LNCAP (cell line): ENCODE data around the gene AJM1.

Experiments used
- CTCF ChIP-seq: fragments of 450-650 bp; IDR thresholded peaks from 2 replicates; pipeline ENCODE4 v1.5.1; 2017; ENCODE audit warnings: mild to moderate bottlenecking

Gene AJM1

GRCh38 chr9:136840877-136841645 lies 1.2 kb upstream of the AJM1 start:
- TF ChIP-seq CTCF = no peak

- peak; percentile 61 for TF ChIP-seq CTCF
Observed at GRCh38 chr9:136843801-136844740, 1.8 kb downstream of the AJM1 start.

- no peak for TF ChIP-seq CTCF
Observed at GRCh38 chr9:136844761-136845464, 2.6 kb downstream of the AJM1 start.

GRCh38 chr9:136845465-136846260 lies 3.4 kb downstream of the AJM1 start:
- no peak for TF ChIP-seq CTCF

- no peak for TF ChIP-seq CTCF
Observed at GRCh38 chr9:136846376-136847087, 4.3 kb downstream of the AJM1 start.

GRCh38 chr9:136847088-136847825 lies 5.0 kb downstream of the AJM1 start:
- no peak for TF ChIP-seq CTCF
